ENCODE results near the gene CAMK2B. TPM values are rescaled to one million over a fixed set of nuclear protein-coding genes. Genes with fewer than 3 reads are reported as not detected.

The CAMK2B gene
- total RNA-seq, 4 donors from 2014 or later, result 0.89 to 5.1 (median 1.2) TPM

- H3K4me1 ChIP-seq, result no peaks in the 10 kb centered on the region
- no peaks in the 10 kb centered on the region for H3K36me3 ChIP-seq
- no peak overlapping the region for H3K27ac ChIP-seq
- DNase-seq (ENCODE audit: low spot score in 2 of 2), result no peak
- H3K4me3 ChIP-seq, result no peak overlapping the region
- H3K27me3 ChIP-seq, result no peaks in the 10 kb centered on the region
- no peaks in the 10 kb centered on the region for H3K9me3 ChIP-seq
- WGBS, result 94% methylated on average over 11 of the region's 12 CpGs
- TF ChIP-seq EP300 (IDR thresholded peaks at IDR 0.05) (no peak), POLR2A (IDR thresholded peaks at IDR 0.05) (no peak), CTCF (IDR thresholded peaks at IDR 0.05) (no peak), POLR2AphosphoS5 (IDR thresholded peaks at IDR 0.05) (no peak)
These were observed 73.5 kb downstream of the CAMK2B start for GRCh38 chr7:44251881-44252280.

- H3K4me3 ChIP-seq, result no peak overlapping the region
- no peaks in the 10 kb centered on the region for H3K36me3 ChIP-seq
- H3K27me3 ChIP-seq, result no peaks in the 10 kb centered on the region
- H3K9me3 ChIP-seq, result no peaks in the 10 kb centered on the region
- DNase-seq (ENCODE audit: low spot score in 2 of 2), result no peak
- 89% methylated on average over 10 of the region's 10 CpGs for WGBS
- no peak for TF ChIP-seq POLR2A (IDR thresholded peaks at IDR 0.05)
- no peak overlapping the region for H3K27ac ChIP-seq
- no peaks in the 10 kb centered on the region for H3K4me1 ChIP-seq
These were observed 74.1 kb downstream of the CAMK2B start for GRCh38 chr7:44251269-44251668.

- Histone ChIP-seq H3K36me3 (no peaks in the 10 kb centered on the region), H3K27ac (no peak overlapping the region), H3K27me3 (no peaks in the 10 kb centered on the region), H3K4me1 (no peaks in the 10 kb centered on the region), H3K9me3 (no peaks in the 10 kb centered on the region), H3K4me3 (no peak overlapping the region)
- 86% methylated on average over 15 of the region's 15 CpGs for WGBS
- no peak for TF ChIP-seq EP300 (IDR thresholded peaks at IDR 0.05)
- TF ChIP-seq POLR2AphosphoS5 (IDR thresholded peaks at IDR 0.05), result no peak
- TF ChIP-seq POLR2A (IDR thresholded peaks at IDR 0.05), result no peak
- no peak for TF ChIP-seq CTCF (IDR thresholded peaks at IDR 0.05)
- no peak for DNase-seq (ENCODE audit: low spot score in 2 of 2)
These were observed 75.7 kb downstream of the CAMK2B start for GRCh38 chr7:44249639-44250234.

- Histone ChIP-seq H3K4me1 (no peaks in the 10 kb centered on the region), H3K4me3 (no peak overlapping the region), H3K36me3 (no peaks in the 10 kb centered on the region), H3K27me3 (no peaks in the 10 kb centered on the region), H3K27ac (no peak overlapping the region), H3K9me3 (no peaks in the 10 kb centered on the region)
- 81% methylated on average over 5 of the region's 10 CpGs for WGBS
- no peak for DNase-seq (ENCODE audit: low spot score in 2 of 2)
- TF ChIP-seq CTCF (IDR thresholded peaks at IDR 0.05) (no peak), POLR2A (IDR thresholded peaks at IDR 0.05) (no peak), POLR2AphosphoS5 (IDR thresholded peaks at IDR 0.05) (no peak), EP300 (IDR thresholded peaks at IDR 0.05) (no peak)
These were observed 77.3 kb downstream of the CAMK2B start for GRCh38 chr7:44247868-44248651.

- Histone ChIP-seq H3K9me3 (no peaks in the 10 kb centered on the region), H3K4me1 (no peaks in the 10 kb centered on the region), H3K27ac (no peak overlapping the region), H3K4me3 (no peak overlapping the region), H3K36me3 (no peaks in the 10 kb centered on the region), H3K27me3 (peaks cover 4% of the 10 kb centered on the region)
- no peak for DNase-seq (ENCODE audit: low spot score in 2 of 2)
- WGBS, result 95% methylated on average over 7 of the region's 7 CpGs
- TF ChIP-seq POLR2AphosphoS5 (IDR thresholded peaks at IDR 0.05) (no peak), EP300 (IDR thresholded peaks at IDR 0.05) (no peak), CTCF (IDR thresholded peaks at IDR 0.05) (no peak), POLR2A (IDR thresholded peaks at IDR 0.05) (no peak)
These were observed 78.8 kb downstream of the CAMK2B start for GRCh38 chr7:44246396-44247113.

All from suprapubic skin (tissue), 4 donors.